Astrocyte (in vitro differentiated cells and primary cell): Measurements from ENCODE around the gene SPHK1. TPM values are rescaled to one million over a fixed set of nuclear protein-coding genes. Genes with fewer than 3 reads are reported as not detected.
A peak's percentile ranks its signal among the peaks of the same experiment; 100 is the strongest.

Source experiments
- DNase-seq: peaks from one replicate; pipeline ENCODE4 v3.0.0-alpha.2; 2010; ENCODE audit warnings: low read depth
- FAIRE-seq: peaks from 2 replicates; lab custom pipeline; 2011; peaks lifted over from hg19 to GRCh38; lab: Jason Lieb, UNC
- H2AFZ ChIP-seq: 2 replicates; pipeline ENCODE4 v1.6.0; 2012; ENCODE audit warnings: low read depth, low read length, inconsistent platforms
- H3K27ac ChIP-seq: 2 replicates; pipeline ENCODE4 v1.5.1; 2011; ENCODE audit warnings: low read depth, low read length, inconsistent platforms
- H3K27me3 ChIP-seq: 2 replicates; pipeline ENCODE4 v1.6.0; 2011; ENCODE audit warnings: low read length, inconsistent platforms; ENCODE audit not compliant: insufficient read depth
- H3K36me3 ChIP-seq: 2 replicates; pipeline ENCODE4 v1.5.1; 2011; ENCODE audit warnings: low read length, inconsistent platforms; ENCODE audit not compliant: insufficient read depth
- H3K4me1 ChIP-seq: 2 replicates; pipeline ENCODE4 v1.5.1; 2011; ENCODE audit warnings: low read length, inconsistent platforms; ENCODE audit not compliant: insufficient read depth
- H3K4me2 ChIP-seq: 2 replicates; pipeline ENCODE4 v1.6.0; 2012; ENCODE audit warnings: low read length, inconsistent platforms
- H3K4me3 ChIP-seq: 2 replicates; pipeline ENCODE4 v1.5.1; 2011; ENCODE audit warnings: low read depth, mild to moderate bottlenecking, low read length, inconsistent platforms; ENCODE audit not compliant: insufficient read depth
- H3K79me2 ChIP-seq: 2 replicates; pipeline ENCODE4 v1.6.0; 2012; ENCODE audit warnings: mild to moderate bottlenecking, low read length, inconsistent platforms; ENCODE audit not compliant: insufficient read depth
- H3K9ac ChIP-seq: 2 replicates; pipeline ENCODE4 v1.6.0; 2012; ENCODE audit warnings: mild to moderate bottlenecking, low read length, inconsistent platforms
- H3K9me3 ChIP-seq: 2 replicates; pipeline ENCODE4 v1.5.1; 2012; ENCODE audit warnings: low read depth, mild to moderate bottlenecking, low read length, inconsistent platforms; ENCODE audit not compliant: insufficient read depth
- H4K20me1 ChIP-seq: 2 replicates; pipeline ENCODE4 v1.6.0; 2012; ENCODE audit warnings: low read length, inconsistent platforms; ENCODE audit not compliant: insufficient read depth
- H3K27ac Mint-ChIP-seq: one replicate; pipeline ENCODE4 v1.8.0; 2021; ENCODE audit warnings: mild to moderate bottlenecking, mixed read lengths; ENCODE audit not compliant: unreplicated experiment
- H3K27me3 Mint-ChIP-seq: one replicate; pipeline ENCODE4 v1.8.0; 2021; ENCODE audit warnings: low read depth, mixed read lengths; ENCODE audit not compliant: unreplicated experiment
- H3K36me3 Mint-ChIP-seq: one replicate; pipeline ENCODE4 v1.8.0; 2021; ENCODE audit warnings: low read depth, mixed read lengths; ENCODE audit not compliant: unreplicated experiment
- H3K4me1 Mint-ChIP-seq: one replicate; pipeline ENCODE4 v1.8.0; 2021; ENCODE audit warnings: low read depth, mixed read lengths; ENCODE audit not compliant: unreplicated experiment
- H3K4me3 Mint-ChIP-seq: one replicate; pipeline ENCODE4 v1.8.0; 2021; ENCODE audit warnings: mild to moderate bottlenecking, moderate library complexity, mixed read lengths; ENCODE audit not compliant: unreplicated experiment
- H3K9me3 Mint-ChIP-seq: one replicate; pipeline ENCODE4 v1.8.0; 2021; ENCODE audit warnings: mild to moderate bottlenecking, mixed read lengths; ENCODE audit not compliant: unreplicated experiment
- EZH2 ChIP-seq: IDR thresholded peaks from 2 replicates; pipeline ENCODE4 v1.6.1; 2012; ENCODE audit warnings: mild to moderate bottlenecking, low read length, inconsistent platforms; ENCODE audit not compliant: insufficient read depth
- total RNA-seq: library from RNA; stranded (reverse); gene quantifications from 2 replicates; pipeline ENCODE4 v1.2.1, GENCODE V29; 2021
- TF ChIP-seq, protein P1 (sequence below): IDR thresholded peaks from 2 replicates; pipeline ENCODE4 v1.5.1; 2011; ENCODE audit warnings: low read depth, mild to moderate bottlenecking, inconsistent platforms, low read length, moderate library complexity; ENCODE audit not compliant: insufficient read depth

SPHK1 gene
- total RNA-seq, 1 donor from 2014 or later: 34.8 TPM

DNA sequence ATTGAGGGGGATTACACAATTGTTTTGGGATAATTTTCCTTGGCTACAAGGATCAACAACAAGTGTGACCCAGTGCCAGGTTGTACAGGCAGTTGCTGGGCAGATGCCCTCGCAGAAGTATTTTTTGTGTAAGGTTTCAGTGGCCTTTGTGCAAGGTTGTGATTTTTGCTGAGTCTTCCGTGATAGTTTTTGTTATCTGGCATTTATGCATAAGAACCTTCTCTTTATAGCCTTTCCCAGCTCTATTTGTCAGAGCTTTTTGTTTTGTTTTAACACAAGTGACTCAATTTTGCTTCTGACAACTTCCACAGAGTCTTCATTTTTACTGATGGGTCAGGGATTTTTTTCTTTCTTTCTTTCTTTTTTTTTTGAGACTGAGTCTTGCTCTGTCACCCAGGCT lies 23.9 kb upstream of the SPHK1 start:
- Histone ChIP-seq H3K36me3 (no peaks in the 10 kb centered on the region), H3K9ac (peak overlapping the region; percentile 17), H4K20me1 (no peaks in the 10 kb centered on the region), H2AFZ (no peak overlapping the region), H3K79me2 (no peaks in the 10 kb centered on the region), H3K27me3 (no peaks in the 10 kb centered on the region), H3K4me1 (no peaks in the 10 kb centered on the region), H3K9me3 (no peaks in the 10 kb centered on the region), H3K27ac (no peak overlapping the region), H3K4me3 (no peak overlapping the region), H3K4me2 (no peak overlapping the region)
- FAIRE-seq (no peak), DNase-seq (no peak)
- TF ChIP-seq, protein P1, sequence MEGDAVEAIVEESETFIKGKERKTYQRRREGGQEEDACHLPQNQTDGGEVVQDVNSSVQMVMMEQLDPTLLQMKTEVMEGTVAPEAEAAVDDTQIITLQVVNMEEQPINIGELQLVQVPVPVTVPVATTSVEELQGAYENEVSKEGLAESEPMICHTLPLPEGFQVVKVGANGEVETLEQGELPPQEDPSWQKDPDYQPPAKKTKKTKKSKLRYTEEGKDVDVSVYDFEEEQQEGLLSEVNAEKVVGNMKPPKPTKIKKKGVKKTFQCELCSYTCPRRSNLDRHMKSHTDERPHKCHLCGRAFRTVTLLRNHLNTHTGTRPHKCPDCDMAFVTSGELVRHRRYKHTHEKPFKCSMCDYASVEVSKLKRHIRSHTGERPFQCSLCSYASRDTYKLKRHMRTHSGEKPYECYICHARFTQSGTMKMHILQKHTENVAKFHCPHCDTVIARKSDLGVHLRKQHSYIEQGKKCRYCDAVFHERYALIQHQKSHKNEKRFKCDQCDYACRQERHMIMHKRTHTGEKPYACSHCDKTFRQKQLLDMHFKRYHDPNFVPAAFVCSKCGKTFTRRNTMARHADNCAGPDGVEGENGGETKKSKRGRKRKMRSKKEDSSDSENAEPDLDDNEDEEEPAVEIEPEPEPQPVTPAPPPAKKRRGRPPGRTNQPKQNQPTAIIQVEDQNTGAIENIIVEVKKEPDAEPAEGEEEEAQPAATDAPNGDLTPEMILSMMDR: no peak
- no peak for TF ChIP-seq EZH2
- H3K4me3 Mint-ChIP-seq: no peak overlapping the region
- H3K27ac Mint-ChIP-seq: no peak overlapping the region
- H3K27me3 Mint-ChIP-seq: peaks cover 4% of the 10 kb centered on the region
- H3K36me3 Mint-ChIP-seq: peaks cover 2% of the 10 kb centered on the region
- H3K9me3 Mint-ChIP-seq: no peaks in the 10 kb centered on the region
- H3K4me1 Mint-ChIP-seq: no peaks in the 10 kb centered on the region

DNA sequence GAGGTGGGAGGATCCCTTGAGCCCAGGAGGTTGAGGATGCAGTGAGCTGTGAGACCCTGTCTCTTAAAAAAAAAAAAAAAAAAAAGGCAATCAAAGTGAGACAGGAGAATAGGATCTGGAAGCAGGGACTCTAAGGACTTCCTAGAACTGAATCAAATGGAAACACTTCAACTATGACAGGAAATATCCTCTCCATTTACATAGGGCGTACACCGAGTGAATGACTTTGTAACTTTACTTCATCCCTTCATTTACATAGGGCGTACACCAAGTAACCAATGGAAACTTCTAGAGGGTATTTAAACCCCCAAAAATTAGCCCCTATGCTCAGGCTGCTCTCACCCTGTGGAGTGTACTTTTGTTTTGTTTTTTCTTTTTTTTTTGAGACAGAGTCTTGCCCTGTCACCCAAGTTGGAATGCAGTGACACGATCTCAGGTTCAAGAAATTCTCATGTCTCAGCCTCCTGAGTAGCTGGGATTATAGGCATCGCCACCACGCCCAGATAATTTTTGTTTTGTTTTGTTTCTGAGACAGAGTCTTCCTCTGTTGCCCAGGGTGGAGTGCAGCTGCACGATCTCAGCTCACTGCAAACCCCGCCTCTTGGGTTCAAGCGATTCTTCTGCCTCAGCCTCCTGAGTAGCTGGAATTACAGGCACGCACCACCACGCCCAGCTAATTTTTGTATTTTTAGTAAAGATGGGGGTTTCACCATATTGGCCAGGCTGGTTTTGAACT lies 21.1 kb upstream of the SPHK1 start:
- H3K27ac Mint-ChIP-seq: no peak overlapping the region
- H3K36me3 ChIP-seq: no peaks in the 10 kb centered on the region
- H3K27me3 ChIP-seq: no peaks in the 10 kb centered on the region
- H3K4me1 Mint-ChIP-seq: no peaks in the 10 kb centered on the region
- no peak for FAIRE-seq
- no peaks in the 10 kb centered on the region for H4K20me1 ChIP-seq
- H3K9me3 Mint-ChIP-seq: peaks cover 2% of the 10 kb centered on the region
- H2AFZ ChIP-seq: no peak overlapping the region
- peaks cover 2% of the 10 kb centered on the region for H3K4me1 ChIP-seq
- H3K9me3 ChIP-seq: no peaks in the 10 kb centered on the region
- H3K36me3 Mint-ChIP-seq: peaks cover 5% of the 10 kb centered on the region
- TF ChIP-seq, protein P1: no peak
- no peak for TF ChIP-seq EZH2
- no peak overlapping the region for H3K4me3 Mint-ChIP-seq
- no peak overlapping the region for H3K9ac ChIP-seq
- H3K27me3 Mint-ChIP-seq: peaks cover 4% of the 10 kb centered on the region
- no peak for DNase-seq
- H3K4me3 ChIP-seq: no peak overlapping the region
- no peak overlapping the region for H3K4me2 ChIP-seq
- H3K27ac ChIP-seq: no peak overlapping the region
- H3K79me2 ChIP-seq: no peaks in the 10 kb centered on the region

DNA sequence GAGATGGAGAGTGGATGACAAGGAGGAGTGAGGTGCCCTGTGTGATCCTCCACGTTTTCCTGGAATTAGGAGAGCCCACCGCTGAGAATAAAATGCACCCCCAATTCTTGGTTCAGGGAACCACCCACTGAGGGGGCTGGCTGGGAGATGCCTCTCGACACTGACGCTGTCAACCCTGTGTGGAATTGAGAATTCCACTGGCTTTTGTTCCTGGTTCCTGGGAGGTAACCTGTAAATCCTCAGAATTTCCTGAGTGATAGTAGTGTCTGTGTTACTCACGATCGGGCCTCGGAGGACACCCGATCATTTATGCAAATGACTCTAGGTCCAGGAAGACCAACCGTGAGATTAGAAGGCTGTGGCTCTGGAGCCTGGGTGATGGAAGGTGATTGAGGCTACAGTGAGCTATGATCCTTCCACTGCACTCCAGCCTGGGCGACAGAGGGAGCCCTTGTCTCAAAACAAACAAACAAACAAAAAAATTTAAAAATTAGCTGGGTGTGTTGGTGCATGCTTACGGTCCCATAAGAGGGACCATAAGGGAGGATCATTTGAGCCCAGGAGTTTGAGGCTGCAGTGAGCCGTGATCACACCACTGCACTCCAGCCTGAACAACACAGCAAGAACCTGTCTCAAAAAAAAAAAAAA lies 19.0 kb upstream of the SPHK1 start:
- Mint-ChIP-seq H3K4me3 (no peak overlapping the region), H3K36me3 (peaks cover 7% of the 10 kb centered on the region), H3K4me1 (peaks cover 2% of the 10 kb centered on the region), H3K27me3 (peaks cover 2% of the 10 kb centered on the region), H3K27ac (no peak overlapping the region), H3K9me3 (peaks cover 2% of the 10 kb centered on the region)
- H3K9me3 ChIP-seq: no peaks in the 10 kb centered on the region
- no peaks in the 10 kb centered on the region for H3K27me3 ChIP-seq
- DNase-seq (no peak), FAIRE-seq (no peak)
- no peaks in the 10 kb centered on the region for H4K20me1 ChIP-seq
- H3K27ac ChIP-seq: no peak overlapping the region
- no peak overlapping the region for H3K9ac ChIP-seq
- no peak overlapping the region for H3K4me3 ChIP-seq
- H3K79me2 ChIP-seq: peaks cover 8% of the 10 kb centered on the region
- TF ChIP-seq EZH2: no peak
- no peak overlapping the region for H2AFZ ChIP-seq
- peaks cover 20% of the 10 kb centered on the region for H3K4me1 ChIP-seq
- H3K4me2 ChIP-seq: no peak overlapping the region
- H3K36me3 ChIP-seq: no peaks in the 10 kb centered on the region
